ENCODE results near the gene PLXNA4.

Gene PLXNA4

GRCh38 chr7:132592231-132592920 lies 16.1 kb upstream of the PLXNA4 start:
- no peak for DNase-seq (ENCODE audit: low spot score)

GRCh38 chr7:132590162-132590561 lies 13.9 kb upstream of the PLXNA4 start:
- no peak for DNase-seq (ENCODE audit: low spot score)

- no peak for DNase-seq (ENCODE audit: low spot score)
These were observed 12.3 kb upstream of the PLXNA4 start for GRCh38 chr7:132588596-132588995.

- no peak for DNase-seq (ENCODE audit: low spot score)
These were observed 8.7 kb upstream of the PLXNA4 start for GRCh38 chr7:132584796-132585494.

GRCh38 chr7:132581431-132581830 lies 5.2 kb upstream of the PLXNA4 start:
- DNase-seq (ENCODE audit: low spot score): no peak

- peak; percentile 62 for DNase-seq (ENCODE audit: low spot score)
These were observed 4.5 kb upstream of the PLXNA4 start for GRCh38 chr7:132580717-132581285.

GRCh38 chr7:132580277-132580676 lies 4.0 kb upstream of the PLXNA4 start:
- DNase-seq (ENCODE audit: low spot score): no peak

GRCh38 chr7:132579260-132579899 lies 3.1 kb upstream of the PLXNA4 start:
- DNase-seq (ENCODE audit: low spot score): no peak

GRCh38 chr7:132578826-132579225 lies 2.6 kb upstream of the PLXNA4 start:
- DNase-seq (ENCODE audit: low spot score): no peak

GRCh38 chr7:132578050-132578370 lies 1.7 kb upstream of the PLXNA4 start:
- DNase-seq (ENCODE audit: low spot score): no peak

GRCh38 chr7:132577206-132578049 lies 1.2 kb upstream of the PLXNA4 start:
- peak; percentile 65 for DNase-seq (ENCODE audit: low spot score)

- peak; percentile 20 for DNase-seq (ENCODE audit: low spot score)
These were observed 433 bp upstream of the PLXNA4 start for GRCh38 chr7:132576721-132577085.

- peak; percentile 38 for DNase-seq (ENCODE audit: low spot score)
These were observed 770 bp downstream of the PLXNA4 start for GRCh38 chr7:132575419-132575981.

GRCh38 chr7:132574223-132574622 lies 2.0 kb downstream of the PLXNA4 start:
- DNase-seq (ENCODE audit: low spot score): no peak

- DNase-seq (ENCODE audit: low spot score): no peak
These were observed 2.9 kb downstream of the PLXNA4 start for GRCh38 chr7:132573251-132573955.

GRCh38 chr7:132572526-132572925 lies 3.7 kb downstream of the PLXNA4 start:
- no peak for DNase-seq (ENCODE audit: low spot score)

- DNase-seq (ENCODE audit: low spot score): no peak
These were observed 4.3 kb downstream of the PLXNA4 start for GRCh38 chr7:132571970-132572369.

- DNase-seq (ENCODE audit: low spot score): no peak
These were observed 6.2 kb downstream of the PLXNA4 start for GRCh38 chr7:132569884-132570614.

- no peak for DNase-seq (ENCODE audit: low spot score)
These were observed 7.3 kb downstream of the PLXNA4 start for GRCh38 chr7:132568962-132569361.

GRCh38 chr7:132565885-132566284 lies 10.4 kb downstream of the PLXNA4 start:
- DNase-seq (ENCODE audit: low spot score): no peak

- no peak for DNase-seq (ENCODE audit: low spot score)
These were observed 10.8 kb downstream of the PLXNA4 start for GRCh38 chr7:132565441-132565840.
